DOHH2 (cell line): ENCODE data around the gene CEP20.
"Not testable (repeated sequence)": the region's sequence is repeated elsewhere in the genome, so short reads cannot be mapped to it uniquely, and the experiment has no call there.

Source experiments
- H3F3A ChIP-seq: fragments of 200-600 bp; sonication (generic), shearing (Covaris generic); 2 replicates; pipeline ENCODE4 v1.6.0; 2016; ENCODE audit warnings: antibody characterized with exemption, mild to moderate bottlenecking; ENCODE audit not compliant: control insufficient read depth, insufficient read depth
- H3K27ac ChIP-seq: fragments of 200-600 bp; sonication (generic); 2 replicates; pipeline ENCODE4 v1.5.1; 2014; ENCODE audit warnings: low read depth, mild to moderate bottlenecking, low read length, moderate library complexity
- H3K27me3 ChIP-seq: fragments of 200-600 bp; sonication (generic); 2 replicates; pipeline ENCODE4 v1.6.1; 2014; ENCODE audit warnings: mild to moderate bottlenecking, low read length, mixed read lengths; ENCODE audit not compliant: control insufficient read depth
- H3K36me3 ChIP-seq: fragments of 200-600 bp; sonication (generic); 2 replicates; pipeline ENCODE4 v1.6.1; 2014; ENCODE audit warnings: mild to moderate bottlenecking, low read length, moderate library complexity, mixed read lengths; ENCODE audit not compliant: control insufficient read depth
- H3K4me1 ChIP-seq: fragments of 200-600 bp; sonication (generic); 2 replicates; pipeline ENCODE4 v1.6.1; 2014; ENCODE audit warnings: mild to moderate bottlenecking, low read length, mixed read lengths; ENCODE audit not compliant: control insufficient read depth
- H3K4me2 ChIP-seq: fragments of 200-600 bp; sonication (generic); 2 replicates; pipeline ENCODE4 v1.6.0; 2014; ENCODE audit warnings: mild to moderate bottlenecking, low read length, moderate library complexity
- H3K4me3 ChIP-seq: fragments of 200-600 bp; sonication (generic); 2 replicates; pipeline ENCODE4 v1.5.1; 2014; ENCODE audit warnings: mild to moderate bottlenecking, low read length, mixed read lengths
- H3K79me2 ChIP-seq: fragments of 200-600 bp; sonication (generic); 2 replicates; pipeline ENCODE4 v1.6.1; 2014; ENCODE audit warnings: mild to moderate bottlenecking, low read length, mixed read lengths; ENCODE audit not compliant: control insufficient read depth
- H3K9me2 ChIP-seq: fragments of 200-600 bp; sonication (generic); replicated peaks from 2 replicates; pipeline ENCODE4 v1.6.1; 2014; ENCODE audit warnings: mild to moderate bottlenecking, low read length, mixed read lengths; ENCODE audit not compliant: control insufficient read depth
- H3K9me3 ChIP-seq: fragments of 200-600 bp; sonication (generic); 2 replicates; pipeline ENCODE4 v1.6.1; 2014; ENCODE audit warnings: antibody characterized with exemption, low read length, mixed read lengths; ENCODE audit not compliant: control insufficient read depth, insufficient read depth
- H4K20me1 ChIP-seq: fragments of 200-600 bp; sonication (generic); 2 replicates; pipeline ENCODE4 v1.6.0; 2014; ENCODE audit warnings: low read depth, mild to moderate bottlenecking, antibody characterized with exemption, low read length, moderate library complexity; ENCODE audit not compliant: control insufficient read depth, insufficient read depth
- CTCF ChIP-seq: fragments of 200-600 bp; sonication (generic); IDR thresholded peaks from one replicate; pipeline ENCODE4 v1.5.1; 2014; ENCODE audit warnings: antibody characterized with exemption, mild to moderate bottlenecking, low read depth, low read length; ENCODE audit not compliant: poor library complexity, severe bottlenecking
- EZH2phosphoT487 ChIP-seq: fragments of 200-600 bp; sonication (generic); IDR thresholded peaks from 2 replicates; pipeline ENCODE4 v1.6.1; 2017; ENCODE audit warnings: borderline replicate concordance, mild to moderate bottlenecking, antibody characterized with exemption, low read length, moderate library complexity, mixed read lengths

The CEP20 gene

DNA sequence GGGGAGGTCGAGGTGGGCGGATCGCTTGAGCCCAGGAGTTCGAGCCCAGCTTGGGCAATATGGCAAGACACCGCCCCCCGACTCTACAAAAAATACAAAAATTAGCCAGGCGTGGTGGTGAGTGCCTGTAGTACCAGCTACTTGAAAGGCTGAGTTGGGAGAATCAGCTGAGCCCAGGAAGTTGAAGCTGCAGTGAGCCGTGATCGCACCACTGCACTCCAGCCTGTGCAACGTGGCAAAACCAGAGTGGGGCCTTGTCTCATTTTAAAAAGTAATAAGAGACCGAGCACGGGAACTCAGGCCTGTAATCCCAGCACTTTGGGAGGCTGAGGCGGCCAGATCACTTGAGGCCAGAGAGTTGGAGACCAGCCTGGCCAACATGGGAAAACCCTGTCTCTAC, 36.6 kb upstream of the CEP20 start:
- Histone ChIP-seq H3K27ac (no peak overlapping the region), H3K4me3 (no peak overlapping the region), H3K36me3 (no peaks in the 10 kb centered on the region), H3K9me3 (no peaks in the 10 kb centered on the region), H3K9me2 (no peaks in the 10 kb centered on the region), H4K20me1 (no peaks in the 10 kb centered on the region), H3K79me2 (no peaks in the 10 kb centered on the region), H3K27me3 (no peaks in the 10 kb centered on the region), H3K4me1 (no peaks in the 10 kb centered on the region), H3K4me2 (no peak overlapping the region), H3F3A (no peaks in the 10 kb centered on the region)
- TF ChIP-seq CTCF (no peak), EZH2phosphoT487 (no peak)

GRCh38 chr16:15919331-15919730, 30.9 kb upstream of the CEP20 start:
- H3K4me3 ChIP-seq = no peak overlapping the region
- no peaks in the 10 kb centered on the region for H3K36me3 ChIP-seq
- no peaks in the 10 kb centered on the region for H3K27me3 ChIP-seq
- H3K9me2 ChIP-seq = no peaks in the 10 kb centered on the region
- no peak overlapping the region for H3K4me2 ChIP-seq
- no peaks in the 10 kb centered on the region for H3F3A ChIP-seq
- no peaks in the 10 kb centered on the region for H4K20me1 ChIP-seq
- H3K4me1 ChIP-seq = no peaks in the 10 kb centered on the region
- H3K27ac ChIP-seq = no peak overlapping the region
- TF ChIP-seq CTCF (no peak), EZH2phosphoT487 (no peak)
- H3K9me3 ChIP-seq = no peaks in the 10 kb centered on the region
- H3K79me2 ChIP-seq = no peaks in the 10 kb centered on the region

- not testable (repeated sequence) for H3K9me2 ChIP-seq, H3K4me1 ChIP-seq, H3K36me3 ChIP-seq, H3K4me2 ChIP-seq, H3F3A ChIP-seq, H3K4me3 ChIP-seq, H3K9me3 ChIP-seq, H3K27me3 ChIP-seq, H4K20me1 ChIP-seq, H3K27ac ChIP-seq, H3K79me2 ChIP-seq
These were observed 29.9 kb upstream of the CEP20 start for GRCh38 chr16:15918314-15918713.

GRCh38 chr16:15916323-15916722, 27.9 kb upstream of the CEP20 start:
- Histone ChIP-seq H3K4me1 (peaks cover 14% of the 10 kb centered on the region), H3K36me3 (no peaks in the 10 kb centered on the region), H3K79me2 (no peaks in the 10 kb centered on the region)

More at GRCh38 chr16:15916323-15916722, 27.9 kb upstream of the CEP20 start:
- Histone ChIP-seq H3K9me3 (no peaks in the 10 kb centered on the region), H3K27ac (no peak overlapping the region), H3K27me3 (no peaks in the 10 kb centered on the region), H4K20me1 (no peaks in the 10 kb centered on the region), H3K4me3 (no peak overlapping the region), H3K4me2 (no peak overlapping the region), H3K9me2 (no peaks in the 10 kb centered on the region), H3F3A (no peaks in the 10 kb centered on the region)
- no peak for TF ChIP-seq EZH2phosphoT487
- no peak for TF ChIP-seq CTCF
